GM12874 (cell line): ENCODE data around the gene ZFR2.

Experiments
- CTCF ChIP-seq: IDR thresholded peaks from 2 replicates; pipeline ENCODE4 v1.5.1; 2011; ENCODE audit warnings: low read depth, mild to moderate bottlenecking, control low read depth, low read length, moderate library complexity; ENCODE audit not compliant: insufficient read depth

ZFR2 gene

GRCh38 chr19:3833578-3834348 is 35.1 kb downstream of the ZFR2 start:
- no peak for TF ChIP-seq CTCF

- no peak for TF ChIP-seq CTCF
Measured at GRCh38 chr19:3832001-3832400, 36.8 kb downstream of the ZFR2 start.

GRCh38 chr19:3831601-3832000 is 37.2 kb downstream of the ZFR2 start:
- TF ChIP-seq CTCF, result no peak

GRCh38 chr19:3830621-3831589 is 37.9 kb downstream of the ZFR2 start:
- no peak for TF ChIP-seq CTCF

GRCh38 chr19:3827306-3827705 is 41.5 kb downstream of the ZFR2 start:
- no peak for TF ChIP-seq CTCF

- TF ChIP-seq CTCF, result no peak
Measured at GRCh38 chr19:3826163-3826562, 42.7 kb downstream of the ZFR2 start.

GRCh38 chr19:3825286-3825956 is 43.4 kb downstream of the ZFR2 start:
- no peak for TF ChIP-seq CTCF
